HG03025 (cell line): ENCODE measurements around the gene HOXD8.

Experiments
- ATAC-seq: cut with Tn5 transposase; IDR thresholded peaks from one replicate; pipeline ENCODE4 v1.9.1; 2021; ENCODE audit warnings: mild to moderate bottlenecking, moderate library complexity; ENCODE audit not compliant: unreplicated experiment, low FRiP score

Gene HOXD8

GRCh38 chr2:176128982-176129796, at the start of gene HOXD8:
Gene HOXD8, plus strand, starts transcription at chr2:176129705. Its CDS starts 662 bp downstream, at chr2:176130367.
- no peak for ATAC-seq

- no peak for ATAC-seq
These were observed 49.5 kb upstream of the HOXD8 start for GRCh38 chr2:176079831-176080539.

- ATAC-seq: no peak
These were observed 48.7 kb upstream of the HOXD8 start for GRCh38 chr2:176080540-176081375.

GRCh38 chr2:176081376-176081836, 48.1 kb upstream of the HOXD8 start:
- no peak for ATAC-seq

DNA sequence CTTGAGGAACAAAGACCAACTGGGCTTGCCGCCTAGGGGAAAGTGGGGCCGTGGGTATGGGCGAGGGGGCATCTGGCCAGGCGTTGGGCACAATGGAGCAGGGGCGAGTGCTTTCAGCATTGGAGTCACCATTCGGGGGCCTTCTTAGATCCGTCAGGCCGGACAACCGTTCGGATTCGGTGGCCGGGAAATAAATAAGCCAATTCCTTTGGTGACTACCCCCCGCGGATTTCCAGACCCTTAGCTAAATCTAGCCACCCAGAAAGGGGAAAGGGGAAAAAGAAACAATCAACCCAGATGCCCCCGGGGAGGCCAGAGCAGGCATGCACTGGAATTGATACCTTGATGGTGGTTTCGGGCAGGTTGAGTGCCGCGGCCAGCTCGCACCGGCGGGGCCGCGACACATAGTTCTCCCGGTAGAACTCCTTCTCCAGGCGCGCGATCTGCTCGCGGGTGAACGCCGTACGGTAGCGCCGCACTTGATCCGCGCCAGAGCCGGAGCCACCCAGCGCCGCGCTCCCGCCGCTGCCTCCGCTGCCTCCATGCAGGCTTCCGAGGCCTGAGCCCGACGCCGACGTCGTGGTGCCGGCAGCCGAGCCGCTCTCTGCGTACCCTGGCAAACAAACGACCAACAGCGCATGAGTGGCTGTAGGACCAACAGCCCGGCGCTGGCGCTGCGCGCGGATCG, 47.5 kb upstream of the HOXD8 start:
- ATAC-seq: no peak

GRCh38 chr2:176082525-176082823, 47.0 kb upstream of the HOXD8 start:
- no peak for ATAC-seq

DNA sequence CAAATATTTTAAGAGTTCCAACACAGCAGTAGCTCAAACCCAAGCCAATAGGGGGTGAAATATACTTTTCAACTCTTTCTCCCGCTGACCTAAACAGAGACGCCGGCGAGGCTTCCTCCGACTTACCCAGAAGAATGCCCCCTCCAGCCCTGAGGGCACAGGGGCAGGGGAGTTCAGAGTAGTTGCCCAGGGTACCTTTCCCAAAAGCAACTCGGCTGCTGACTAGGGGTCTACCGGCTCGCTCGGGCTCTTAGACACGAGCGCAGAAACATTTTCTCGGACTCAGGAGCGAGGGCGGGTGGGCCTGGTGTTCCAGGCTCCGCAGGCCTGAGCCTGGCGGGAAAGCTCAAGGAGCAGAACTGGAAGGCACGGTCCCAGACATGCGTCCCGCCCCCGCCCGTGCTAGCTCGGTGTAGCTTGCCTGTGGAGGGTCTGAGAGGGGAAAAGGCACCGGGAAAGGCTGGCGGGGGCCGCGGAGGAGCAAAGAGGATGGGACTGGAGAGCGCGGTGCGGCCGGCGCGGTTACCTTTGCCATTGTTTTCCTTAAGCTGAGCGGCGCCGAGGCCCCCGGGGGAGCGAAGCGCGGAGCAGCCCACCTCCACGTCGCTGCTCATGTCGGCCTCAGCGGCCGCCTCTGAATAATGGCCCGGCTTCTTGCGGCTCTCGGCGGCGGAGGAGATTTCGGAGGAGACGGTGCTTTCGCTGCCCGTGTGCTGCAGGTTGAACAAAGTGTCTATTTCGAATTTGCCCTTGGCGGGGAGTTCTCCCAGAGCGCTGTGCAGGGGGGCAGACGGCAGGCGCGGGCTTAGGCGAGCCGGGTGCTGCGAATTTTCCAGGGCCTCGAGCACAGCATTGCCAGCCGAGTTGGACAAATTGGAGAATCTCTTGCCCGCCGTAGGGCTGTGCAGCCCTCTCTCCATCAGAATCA, 46.4 kb upstream of the HOXD8 start:
- ATAC-seq: no peak

DNA sequence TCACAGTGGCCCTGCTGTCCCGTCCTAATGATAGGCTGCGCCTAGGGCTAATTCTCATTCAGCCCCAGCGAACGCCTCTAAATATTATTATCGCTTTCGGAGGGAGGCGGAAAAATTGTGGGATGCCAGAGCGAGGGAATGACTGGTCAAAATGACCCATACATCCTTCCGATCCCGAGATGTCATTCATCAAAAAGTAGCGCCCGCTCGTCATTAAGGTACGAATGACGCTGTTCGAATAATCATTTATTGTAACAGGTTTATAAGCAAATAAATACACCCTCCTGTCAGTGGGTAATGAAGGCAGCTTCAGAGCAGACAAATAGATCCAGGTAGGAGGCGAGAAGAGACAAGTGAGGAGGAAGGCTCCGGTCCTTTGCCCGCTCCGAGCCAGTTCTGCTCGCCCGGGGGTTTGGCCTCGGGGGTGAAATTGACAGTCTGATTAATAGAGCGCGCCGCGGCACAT, 45.7 kb upstream of the HOXD8 start, which contains the start of gene EVX2:
Gene EVX2, minus strand, starts transcription at position 167 of the 466 bp plus-strand sequence. CDS start 186 bp downstream, outside the sequence.
- no peak for ATAC-seq

DNA sequence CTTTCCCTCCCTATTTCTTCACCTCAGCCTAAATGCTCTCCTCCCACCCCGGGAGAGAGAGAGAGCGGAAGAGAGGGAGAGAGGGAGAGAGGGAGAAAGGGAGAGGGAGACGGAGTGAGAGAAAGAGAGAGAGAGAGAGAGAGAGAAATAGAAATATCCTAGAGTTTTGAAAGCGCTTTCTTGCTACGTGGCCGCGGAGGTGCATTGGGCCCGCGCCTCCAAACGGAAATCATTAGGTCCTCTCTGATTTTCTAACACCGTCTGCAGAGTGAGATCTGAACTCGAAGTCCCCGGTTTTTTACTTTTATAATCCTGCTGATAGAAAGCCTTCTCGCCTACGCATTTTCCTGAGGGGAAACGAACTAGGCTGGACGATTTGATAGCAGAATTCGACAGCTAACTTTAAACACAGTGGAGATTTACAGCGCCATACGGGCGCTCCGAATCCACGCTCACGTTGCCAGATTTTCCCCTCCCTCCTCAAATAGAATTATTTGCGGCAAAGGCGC, 44.8 kb upstream of the HOXD8 start:
- no peak for ATAC-seq

GRCh38 chr2:176085120-176085788, 44.3 kb upstream of the HOXD8 start:
- no peak for ATAC-seq

DNA sequence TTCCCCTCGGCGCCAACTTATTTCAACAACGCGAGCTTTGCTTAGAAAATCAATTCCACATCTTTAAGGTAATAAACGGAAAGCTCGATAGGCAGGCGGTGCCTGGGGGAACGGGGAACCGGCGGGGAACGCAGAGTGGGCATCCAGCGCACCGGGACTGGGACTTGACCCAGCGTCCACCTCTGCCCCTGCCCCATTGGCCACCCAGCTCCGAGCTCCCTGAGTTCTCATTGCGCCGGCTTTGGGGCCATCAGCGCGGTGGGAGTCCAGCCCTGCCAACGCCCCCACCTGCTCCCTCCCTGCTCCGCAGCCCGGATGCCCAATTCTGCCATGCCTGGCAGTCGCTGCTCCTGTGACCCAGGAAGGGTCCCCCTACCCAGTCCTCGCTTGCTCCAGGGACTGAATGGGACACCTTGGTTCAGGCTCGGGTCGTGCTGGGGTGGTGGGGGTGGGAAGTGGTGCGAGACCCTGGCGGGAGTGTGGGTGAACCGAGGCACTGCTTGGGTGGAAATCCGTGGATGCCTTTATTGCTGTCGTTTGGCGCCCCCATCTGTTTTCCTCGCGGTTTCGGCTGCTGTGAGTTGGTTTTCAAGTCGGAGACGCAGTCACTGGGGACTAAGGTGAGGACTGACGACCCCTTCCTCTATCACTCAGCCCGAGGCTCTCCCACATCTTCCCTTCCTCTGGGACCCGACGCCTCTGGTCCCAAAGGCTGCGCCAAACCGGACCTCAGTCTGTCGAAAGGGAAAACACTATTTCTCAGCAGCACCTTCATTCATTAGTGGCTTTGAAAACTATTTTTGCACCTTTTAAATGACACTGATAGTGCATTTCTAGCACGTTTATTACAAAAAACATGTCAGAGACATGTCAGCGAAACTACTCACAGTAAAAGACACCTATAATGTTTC, 43.4 kb upstream of the HOXD8 start:
- ATAC-seq: no peak

DNA sequence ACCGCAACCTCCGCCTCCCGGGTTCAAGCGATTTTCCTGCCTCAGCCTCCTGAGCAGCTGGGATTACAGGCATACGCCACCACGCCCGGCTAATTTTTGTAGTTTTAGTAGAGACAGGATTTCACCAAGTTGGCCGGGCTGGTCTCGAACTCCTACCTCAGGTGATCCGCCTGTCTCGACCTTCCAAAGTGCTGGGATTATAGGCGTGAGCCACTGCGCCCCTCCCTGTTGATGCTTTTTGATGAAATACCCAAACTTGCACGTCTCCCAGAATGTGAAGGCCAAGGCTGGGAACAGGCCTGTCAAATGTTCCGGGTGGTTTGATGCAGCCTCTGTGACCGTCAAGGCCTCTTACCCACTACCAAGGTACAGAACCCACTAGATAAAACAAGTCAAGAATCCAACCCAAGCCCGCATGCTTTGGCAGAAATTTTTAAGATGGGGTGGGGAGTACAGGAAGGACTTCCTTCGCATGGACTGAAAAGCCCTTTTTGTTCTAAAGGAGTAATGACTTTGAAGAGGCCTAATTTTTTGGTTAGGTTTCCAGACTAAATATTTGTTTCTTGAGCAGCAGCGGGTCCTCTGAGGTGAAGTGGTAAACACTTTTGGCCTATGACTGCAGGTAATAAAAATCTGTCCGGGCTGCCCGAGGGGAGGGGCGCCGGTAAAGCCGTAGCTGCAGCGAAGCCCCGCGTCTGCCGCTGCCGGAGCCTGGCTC, 42.0 kb upstream of the HOXD8 start:
- no peak for ATAC-seq

DNA sequence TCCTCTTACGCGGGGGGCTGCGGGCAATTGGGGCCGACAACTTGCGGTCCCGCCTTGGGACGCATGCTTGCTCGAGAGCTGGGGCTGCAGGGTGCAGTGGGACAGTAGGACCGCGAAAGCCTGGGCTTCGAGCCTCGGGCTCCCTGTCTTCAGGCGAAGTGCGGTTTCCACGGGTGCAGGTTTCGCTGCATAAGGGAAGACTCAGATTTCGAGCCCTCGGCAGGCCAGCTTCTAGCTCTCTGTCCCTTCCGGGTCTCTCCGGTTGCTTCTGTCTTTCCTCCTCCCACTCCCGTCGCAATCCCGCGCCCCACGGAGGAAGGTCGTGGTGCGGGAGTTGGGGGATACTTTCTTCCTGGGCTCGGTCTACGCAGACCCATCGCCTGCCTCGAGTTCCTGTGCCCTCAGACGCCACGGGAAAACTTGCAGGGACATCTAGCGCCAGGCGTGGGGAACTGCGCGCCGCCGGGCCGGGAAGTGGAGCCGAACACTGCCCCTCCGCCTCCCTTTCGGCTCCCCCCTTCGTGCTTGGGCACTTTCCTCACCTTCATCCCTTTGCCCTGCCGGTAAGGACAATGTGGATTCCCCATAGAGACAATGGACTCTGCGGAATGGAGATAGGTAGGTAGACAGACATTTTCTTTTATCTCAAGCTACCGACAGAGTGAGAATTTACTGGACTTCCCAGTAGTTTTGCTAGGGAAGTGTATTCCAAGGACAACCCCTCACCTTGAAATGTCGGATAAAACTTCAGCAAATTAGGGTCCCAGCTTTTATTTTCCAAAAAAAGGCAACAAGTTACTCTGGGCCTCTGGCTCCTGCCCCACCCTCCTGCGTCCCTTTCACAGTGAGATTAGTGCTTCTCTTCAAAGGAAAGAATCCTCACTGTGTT, 41.2 kb upstream of the HOXD8 start:
- ATAC-seq: peak; percentile 73

- no peak for ATAC-seq
These were observed 40.3 kb upstream of the HOXD8 start for GRCh38 chr2:176088937-176089842.
